ENCODE measurements around the gene SCARF2.

Gene SCARF2

DNA sequence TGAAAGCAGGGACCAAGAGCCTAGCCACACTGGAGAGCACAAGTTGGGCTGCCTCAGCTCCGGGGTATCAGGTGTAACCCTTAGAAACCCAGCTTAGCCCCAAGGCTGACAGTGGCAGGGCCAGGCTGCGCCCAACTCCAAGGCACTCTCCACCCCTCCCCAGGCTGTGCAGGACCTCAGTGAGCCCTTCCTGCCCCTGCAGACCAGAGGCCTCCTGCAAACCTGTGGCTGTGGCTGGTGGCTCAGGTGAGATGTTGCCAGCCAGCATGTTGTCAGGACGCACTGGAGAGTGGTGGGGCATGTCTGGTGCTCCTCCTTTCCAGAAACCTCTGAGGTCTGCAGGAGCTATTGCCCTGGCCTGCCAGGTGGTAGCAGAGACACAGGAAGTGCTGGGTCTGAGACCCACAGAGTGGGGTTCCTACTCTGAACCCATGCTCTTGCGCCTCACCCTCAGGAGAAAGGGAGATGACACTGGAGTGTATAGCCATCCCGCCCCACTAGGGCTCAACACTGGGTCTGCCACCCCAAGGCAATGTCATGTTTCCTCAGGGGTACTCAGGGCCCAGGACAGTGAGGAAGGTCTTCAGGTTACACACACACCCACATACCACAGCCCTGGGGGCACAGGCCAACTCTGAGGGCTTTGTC is 2.4 kb upstream of the SCARF2 start:
- no peak for DNase-seq (ENCODE audit: low read depth, low spot score)

DNA sequence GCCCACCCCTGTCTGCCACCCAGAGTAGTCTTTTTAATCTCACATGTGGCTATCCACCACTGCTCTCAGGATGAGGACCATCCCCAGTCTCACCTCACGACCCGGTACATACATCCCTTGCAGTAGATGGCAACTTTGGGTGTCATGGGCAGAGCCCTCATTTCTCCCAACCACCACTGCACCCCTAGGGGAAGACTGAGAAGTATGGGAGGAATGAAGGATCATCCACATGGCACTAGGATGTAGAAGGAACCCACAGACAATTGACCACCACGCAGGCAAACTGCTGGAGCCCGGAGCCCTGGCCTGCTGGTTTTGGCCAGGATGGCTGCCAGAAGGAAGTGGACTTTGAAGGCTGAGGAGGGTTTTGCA is 1.9 kb upstream of the SCARF2 start:
- no peak for DNase-seq (ENCODE audit: low read depth, low spot score)

DNA sequence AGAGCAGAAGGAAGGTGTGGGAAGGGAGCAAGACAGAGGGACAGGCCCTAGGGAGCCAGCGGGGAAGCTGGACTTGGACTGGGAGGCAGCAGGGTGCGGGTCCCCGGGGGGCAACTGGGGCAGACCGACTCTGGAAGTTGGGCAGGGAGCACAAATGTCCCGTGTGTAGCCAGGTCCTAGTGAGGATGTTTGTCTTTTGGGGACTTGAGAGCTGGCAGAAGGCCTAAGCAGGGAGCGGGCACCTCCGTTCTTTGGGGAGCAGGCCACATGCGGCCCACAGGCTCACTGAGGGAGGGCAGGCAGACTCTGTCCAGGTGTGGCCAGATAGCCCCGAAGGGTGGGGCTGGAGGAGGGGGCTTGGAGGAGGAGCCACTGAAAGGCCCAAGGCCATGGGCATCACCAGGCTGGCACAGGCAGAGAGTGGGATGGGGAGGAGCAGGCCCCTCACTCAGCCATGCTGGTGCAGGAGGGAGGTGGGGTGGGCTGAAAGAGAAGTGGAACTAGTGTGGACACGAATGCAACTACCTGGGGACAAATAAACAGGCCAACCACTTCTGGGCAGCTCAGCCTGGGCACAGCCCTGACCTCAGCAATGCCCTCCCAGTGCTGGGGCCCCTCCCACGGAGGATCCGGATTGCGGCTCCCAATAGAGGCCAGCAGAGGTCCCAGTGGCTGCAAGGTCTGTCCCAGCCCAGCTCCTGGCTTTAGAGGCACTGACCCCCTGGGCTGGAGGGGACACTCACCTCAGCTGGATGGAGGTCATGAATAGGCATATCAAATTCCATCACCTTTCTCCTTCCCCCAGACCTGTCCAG is 1.3 kb upstream of the SCARF2 start:
- DNase-seq (ENCODE audit: low read depth, low spot score): no peak

DNA sequence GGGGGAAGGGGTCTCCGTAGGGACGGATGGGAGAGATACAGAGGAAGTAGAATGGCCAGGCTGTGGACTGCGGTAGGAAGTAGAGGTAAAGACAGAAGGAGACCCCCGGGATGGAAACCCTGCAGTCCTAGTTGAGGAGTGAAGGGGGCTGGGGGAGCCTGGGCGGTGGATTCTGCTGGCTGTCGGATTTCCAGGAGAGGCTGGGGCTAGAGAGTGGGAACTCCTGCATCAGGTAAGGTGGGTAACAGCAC is 727 bp upstream of the SCARF2 start:
- DNase-seq (ENCODE audit: low read depth, low spot score): no peak

DNA sequence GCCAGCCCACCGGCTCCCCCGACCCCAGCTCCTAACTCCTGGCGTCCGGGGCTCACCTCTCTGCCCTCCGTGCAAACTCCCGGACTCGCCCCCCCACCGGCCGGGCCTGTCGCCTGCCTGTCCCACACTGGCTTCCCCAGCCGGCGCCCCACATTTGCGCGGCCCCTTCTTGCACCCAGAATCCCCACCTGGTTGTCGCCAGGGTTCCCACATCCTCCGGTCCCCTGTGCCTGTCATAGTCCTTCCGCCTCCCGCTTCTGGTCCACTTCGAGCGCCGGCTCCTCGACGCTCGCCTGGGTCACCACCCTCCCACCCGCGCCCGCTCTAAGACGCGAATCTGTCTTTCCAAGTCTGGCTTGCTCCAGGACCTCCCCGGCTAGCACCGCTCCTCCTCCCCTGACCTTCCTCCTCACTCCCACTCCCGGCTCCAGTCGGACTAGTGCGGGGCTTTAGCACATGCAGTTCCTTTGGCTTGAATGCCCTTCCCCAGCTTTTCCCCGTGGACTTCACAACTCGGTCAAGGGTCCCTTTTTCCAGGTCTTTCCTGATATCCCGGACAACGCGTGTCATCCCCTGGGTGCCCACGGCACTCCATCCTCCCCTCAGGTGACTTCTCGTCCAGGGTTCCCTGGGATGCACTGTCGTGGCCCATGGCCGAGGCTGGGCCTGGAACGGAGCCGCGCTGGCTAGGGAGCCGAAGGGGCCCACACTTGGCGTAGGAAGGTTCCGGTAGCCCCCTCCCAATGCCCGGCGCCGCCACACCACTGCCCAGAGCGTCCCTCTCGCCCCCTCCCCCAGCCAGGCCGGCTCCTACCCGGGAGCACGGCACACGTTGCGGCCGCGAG is 635 bp downstream of the SCARF2 start:
- no peak for DNase-seq (ENCODE audit: low read depth, low spot score)

DNA sequence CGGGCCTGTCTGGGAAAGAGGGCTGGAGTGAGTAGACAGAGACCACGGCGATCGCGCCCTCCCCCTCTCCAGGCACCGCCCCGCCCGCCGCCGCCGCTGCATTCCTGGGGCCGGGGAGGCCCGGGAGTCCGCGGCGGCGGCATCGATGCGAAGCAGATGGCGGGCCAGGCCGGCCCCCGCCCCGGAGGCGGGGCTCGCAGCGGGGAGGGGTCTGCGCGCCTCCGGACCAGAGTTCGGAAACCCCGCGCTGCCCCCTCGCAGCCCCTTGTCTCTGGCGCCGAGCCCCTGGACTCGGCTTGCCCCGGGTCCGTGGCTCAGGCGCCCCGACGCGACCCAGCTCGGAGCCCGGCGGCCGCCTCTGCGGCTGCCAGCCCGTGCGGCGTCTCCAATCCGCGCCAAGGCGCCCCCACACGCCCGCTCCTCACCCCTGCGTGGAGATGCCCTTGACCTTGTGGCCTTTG is 1.3 kb downstream of the SCARF2 start:
- no peak for DNase-seq (ENCODE audit: low read depth, low spot score)

DNA sequence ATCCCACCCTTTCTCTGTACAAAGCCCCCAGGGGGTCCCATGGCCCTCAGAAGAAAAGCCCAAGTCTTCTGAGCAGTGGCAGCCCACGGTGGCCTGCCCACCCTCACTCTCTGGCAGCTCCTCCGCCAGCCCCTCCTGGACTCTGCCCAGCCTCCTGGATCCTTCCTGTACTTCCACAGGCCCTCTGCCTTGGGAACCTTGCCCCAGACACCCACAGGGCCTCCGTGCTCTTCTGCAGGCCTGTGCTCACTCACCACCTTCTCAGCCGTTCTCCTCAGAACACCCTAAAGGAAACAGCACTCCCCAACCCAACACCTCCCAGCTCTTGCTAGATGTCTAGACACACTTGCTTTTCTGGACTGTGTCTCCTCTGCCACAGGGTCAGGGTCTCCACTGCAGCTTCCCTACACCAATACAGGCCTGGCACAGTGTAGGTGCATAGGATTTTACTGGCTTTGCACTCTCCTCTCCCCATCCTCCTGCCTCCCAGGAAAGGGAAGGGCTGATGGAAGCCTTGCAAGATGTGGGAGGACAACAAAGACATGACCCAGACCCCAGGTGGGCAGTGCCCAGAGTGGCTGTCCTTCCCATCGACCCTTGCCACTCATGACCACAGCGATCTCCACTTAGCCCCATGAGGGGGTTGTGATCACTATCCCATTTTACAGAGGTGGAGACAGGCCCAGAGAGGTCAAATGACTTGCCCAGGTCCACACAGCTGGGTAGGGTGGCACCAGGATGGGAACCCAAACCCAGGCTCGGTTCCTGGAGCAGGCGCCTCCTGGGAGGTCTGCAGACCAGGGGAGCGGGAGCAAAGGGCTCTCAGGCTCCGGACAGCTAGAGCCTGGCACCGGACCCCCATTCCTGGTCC is 2.0 kb downstream of the SCARF2 start:
- DNase-seq (ENCODE audit: low read depth, low spot score): no peak

DNA sequence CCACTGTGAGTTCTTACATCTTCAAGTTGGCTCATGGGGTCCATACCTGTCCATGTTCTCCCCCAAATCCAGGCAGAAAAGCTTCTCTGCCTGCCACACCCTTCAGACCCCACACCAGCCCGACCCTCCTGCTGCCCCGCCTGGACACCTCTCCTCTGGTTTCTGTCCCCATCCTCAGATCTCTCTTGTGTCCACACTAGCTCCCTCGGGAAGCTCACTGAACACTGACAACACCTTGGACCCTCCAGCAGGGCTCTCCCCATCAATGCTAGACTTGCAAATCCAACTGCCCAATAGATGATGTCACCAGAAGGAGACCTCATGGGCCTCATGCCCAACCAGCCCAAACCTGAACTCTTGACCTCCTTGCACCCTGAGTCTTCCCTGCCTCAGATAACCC is 2.9 kb downstream of the SCARF2 start:
- DNase-seq (ENCODE audit: low read depth, low spot score): no peak

DNA sequence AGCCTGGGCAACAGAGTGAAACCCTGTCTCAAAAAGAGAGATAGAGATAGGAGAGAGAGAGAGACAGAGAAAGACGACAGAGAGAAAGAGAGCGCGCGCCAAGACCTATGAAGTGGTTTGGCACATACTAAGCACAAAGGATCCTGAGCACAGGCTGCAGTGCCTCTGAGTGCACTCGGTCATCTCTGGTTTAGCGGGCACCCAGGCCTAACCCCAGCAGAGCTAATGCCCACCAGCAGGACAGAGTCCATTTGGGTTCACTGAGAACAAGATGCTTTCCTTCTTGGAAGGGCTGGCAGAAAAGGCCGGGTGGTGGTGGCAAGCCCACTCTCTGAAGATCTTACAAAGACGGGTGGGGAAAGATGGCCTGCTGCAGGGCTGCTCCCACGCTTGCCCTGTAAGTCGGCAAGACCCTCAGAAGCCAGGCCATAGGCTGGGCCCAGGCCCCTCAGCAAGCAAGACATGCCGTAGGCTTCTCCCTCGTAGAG is 3.3 kb downstream of the SCARF2 start:
- DNase-seq (ENCODE audit: low read depth, low spot score): no peak

DNA sequence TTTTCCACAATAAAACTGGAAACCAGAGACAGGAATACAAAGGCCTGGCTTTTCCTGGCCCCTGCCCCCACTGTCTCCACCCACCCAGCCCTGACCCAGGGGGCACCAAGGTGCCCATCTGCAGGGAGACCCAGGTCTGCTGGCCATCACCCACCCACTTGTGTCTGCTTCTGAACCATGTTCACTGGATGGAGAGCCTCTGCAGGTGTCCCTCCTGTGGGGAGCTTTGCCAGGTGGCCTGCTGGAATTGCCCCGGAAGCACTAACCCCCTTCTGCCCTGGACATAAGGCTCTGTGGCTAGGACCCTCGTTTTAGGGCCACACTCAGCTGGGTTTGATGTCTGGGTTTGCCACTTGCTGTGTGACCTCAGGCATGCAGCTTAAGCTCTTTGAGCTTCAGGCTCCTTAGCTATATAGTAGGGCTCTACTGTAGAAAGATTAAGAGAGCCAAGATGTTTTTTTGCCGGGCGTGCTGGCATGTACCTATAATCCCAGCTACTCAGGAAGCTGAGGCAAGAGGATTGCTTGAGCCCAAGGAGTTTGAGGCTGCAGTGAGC is 3.9 kb downstream of the SCARF2 start:
- no peak for DNase-seq (ENCODE audit: low read depth, low spot score)

DNA sequence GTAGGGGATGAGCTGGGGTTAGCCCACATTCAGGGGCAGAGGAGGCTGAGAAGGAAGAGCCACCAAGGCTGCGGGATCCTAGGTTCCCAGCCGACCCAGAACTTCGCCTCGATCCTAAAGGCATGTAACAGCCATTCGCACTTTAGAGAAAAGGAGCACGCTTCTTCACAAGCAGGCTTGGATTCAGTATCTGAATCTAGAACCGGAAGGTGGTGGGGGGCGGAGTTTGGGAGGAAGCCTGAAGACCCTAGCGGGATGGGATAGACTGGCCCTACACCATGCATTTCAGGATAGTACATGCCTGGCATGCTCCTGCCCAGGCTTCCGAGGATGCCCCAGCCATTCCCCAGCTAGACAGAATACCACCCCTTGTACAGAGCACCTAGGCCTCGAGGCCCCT is 4.4 kb downstream of the SCARF2 start:
- DNase-seq (ENCODE audit: low read depth, low spot score): no peak

DNA sequence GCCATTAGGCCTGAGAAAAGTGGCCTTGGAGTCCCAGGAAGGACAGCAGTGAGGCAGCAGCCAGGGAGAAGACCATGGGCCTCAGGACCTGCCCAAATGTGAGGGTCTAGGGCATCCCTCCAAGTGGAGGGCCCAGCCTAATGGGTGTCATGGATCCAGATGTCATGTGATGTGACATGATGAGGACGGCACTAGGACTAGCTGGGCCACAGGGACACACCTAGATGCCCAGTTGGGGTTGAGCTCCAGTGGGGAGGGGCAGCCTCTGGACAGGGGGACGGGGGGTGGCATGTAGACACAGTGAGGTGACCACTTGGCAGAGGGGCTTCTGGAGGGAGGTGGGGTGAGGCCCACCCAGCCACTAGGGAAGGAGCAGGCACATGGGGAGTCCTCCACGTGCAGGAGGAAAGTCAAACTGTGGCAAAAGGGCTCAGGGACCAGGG is 5.4 kb downstream of the SCARF2 start:
- DNase-seq (ENCODE audit: low read depth, low spot score): no peak

DNA sequence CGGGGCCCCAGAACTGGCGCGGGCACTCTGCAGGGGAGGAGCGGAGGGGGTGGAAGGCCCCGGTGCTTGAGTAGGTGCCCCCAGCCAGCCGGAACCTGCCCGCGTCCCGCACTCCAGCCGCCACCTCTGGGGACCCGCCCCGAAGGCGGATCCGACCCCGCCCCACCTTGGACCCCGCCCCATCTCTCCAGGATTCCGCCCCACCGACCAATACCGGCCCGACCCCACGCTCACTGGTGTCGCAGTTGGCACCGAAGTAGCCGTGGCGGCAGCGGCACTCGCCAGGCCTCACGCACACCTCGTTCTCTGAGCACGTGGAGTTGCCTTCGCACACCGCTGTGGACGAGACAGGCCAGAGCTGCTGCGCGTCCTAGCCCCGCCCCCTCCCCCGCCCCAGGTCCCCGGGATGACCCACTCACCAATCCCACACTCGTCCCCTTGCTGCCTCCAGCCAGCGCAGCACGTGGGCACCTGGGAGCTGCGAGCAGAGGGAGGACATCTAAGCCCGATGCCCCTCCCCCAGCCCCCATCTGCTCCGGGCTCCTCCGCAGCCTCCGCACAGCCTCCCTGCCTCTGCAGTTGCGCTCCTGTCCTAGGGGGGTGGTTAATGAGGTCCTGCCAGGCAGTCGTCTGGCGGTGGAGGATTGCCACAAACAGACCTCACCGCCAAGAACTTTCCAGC is 6.0 kb downstream of the SCARF2 start:
- DNase-seq (ENCODE audit: low read depth, low spot score): no peak

DNA sequence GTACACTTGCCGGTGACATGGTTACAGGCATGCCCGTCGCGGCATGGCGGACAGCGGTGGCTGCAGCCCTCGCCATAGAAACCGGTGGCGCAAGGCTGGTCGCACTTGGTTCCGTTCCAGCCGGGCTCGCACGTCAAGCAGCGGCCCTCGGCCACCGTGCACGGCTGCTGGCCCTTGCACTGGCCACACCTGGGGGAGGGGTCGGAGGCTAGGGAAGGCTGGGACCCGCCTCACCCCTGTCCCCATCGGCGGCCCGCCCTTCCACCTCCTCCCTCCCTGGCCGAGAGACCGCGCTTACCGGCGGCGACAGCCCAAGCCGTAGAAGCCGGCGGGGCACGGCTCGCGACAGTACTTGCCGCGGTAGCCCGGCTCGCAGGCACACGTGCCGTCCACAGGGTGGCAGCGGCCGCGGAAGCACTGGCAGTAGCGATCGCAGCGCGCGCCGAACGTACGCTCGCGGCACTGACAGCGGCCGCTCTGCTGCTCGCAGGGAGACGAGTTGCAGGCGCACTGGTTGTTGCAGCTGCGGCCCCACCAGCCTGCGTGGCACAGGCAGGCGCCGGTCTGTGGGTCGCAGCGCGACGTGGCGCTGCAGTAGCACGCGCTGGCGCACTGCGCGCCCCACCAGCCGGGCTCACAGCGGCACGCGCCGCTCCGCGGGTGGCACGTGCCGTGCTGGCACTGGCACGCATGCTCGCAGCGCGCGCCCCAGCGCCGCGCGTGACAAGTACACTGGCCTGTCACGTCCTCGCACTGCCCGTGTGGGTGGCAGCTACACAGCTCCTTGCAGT is 6.7 kb downstream of the SCARF2 start:
- DNase-seq (ENCODE audit: low read depth, low spot score): no peak

DNA sequence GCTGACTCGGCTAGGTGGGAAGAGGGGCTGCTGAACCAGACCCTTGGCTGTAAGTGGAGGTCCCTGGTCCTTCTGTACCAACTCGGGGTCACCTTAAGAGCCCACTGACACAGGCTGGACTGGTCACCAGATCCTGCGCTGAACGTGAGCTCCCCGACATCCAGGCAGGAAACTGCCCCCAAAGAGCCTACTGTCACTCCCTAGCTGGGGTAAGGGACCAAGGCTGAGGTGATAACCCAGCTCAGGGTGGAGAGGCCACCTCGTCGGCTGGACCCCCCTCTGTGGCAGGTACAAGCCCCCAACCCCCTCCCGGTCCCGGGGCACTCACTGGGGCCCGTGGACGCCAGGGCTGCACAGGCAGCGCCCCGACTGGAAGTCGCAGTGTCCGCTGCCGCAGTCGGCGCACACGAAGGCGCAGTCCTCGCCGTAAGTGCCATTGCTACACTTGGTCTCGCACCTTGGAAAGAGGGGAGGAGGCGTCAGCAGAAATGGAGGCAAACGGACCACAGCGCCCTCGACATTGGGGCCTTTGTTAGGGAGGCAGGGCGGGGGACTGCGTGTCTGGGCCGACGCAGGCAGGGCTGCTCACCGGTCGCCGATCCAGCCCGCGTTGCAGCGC is 7.4 kb downstream of the SCARF2 start:
- DNase-seq (ENCODE audit: low read depth, low spot score): no peak

DNA sequence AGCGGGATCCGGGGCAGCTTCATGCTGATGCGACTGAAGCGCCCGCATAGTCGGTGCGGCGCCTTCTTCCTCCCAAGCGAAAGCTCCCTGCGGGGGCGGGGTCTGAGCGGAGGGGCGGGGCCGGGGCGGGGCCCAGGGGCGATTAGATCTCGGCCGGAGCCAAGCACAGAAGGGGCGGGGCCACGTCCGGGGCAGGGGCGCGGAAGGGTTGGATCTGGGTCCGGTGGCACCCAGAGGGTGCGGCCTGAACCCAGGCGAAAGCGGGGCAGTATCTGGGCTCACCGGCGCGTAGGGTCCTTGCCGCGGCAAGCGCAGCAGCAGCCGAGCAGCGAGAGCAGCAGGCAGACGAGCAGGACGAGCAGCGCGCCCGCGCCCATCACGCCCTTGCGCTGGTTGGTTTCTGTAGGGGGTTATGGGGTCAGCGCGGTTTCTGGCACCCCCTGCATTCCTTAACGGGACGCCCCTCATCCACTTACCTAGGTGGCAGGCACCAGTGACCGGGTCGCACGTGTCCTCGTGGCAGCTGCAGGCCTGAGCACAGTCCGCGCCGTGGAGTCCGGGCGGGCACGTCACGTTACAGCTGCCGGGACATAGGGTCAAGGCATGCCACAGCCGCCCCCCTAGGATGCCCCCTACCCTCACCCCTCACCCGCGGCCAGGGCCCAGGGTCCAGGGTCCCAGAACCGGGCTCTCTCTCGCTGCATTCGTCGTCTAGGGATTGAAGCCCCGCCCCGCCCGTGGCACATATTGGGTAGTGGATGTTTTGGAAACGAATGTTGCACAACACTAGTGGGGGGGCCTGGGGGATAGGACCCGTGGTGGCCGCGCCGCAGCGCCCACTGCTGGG is 8.1 kb downstream of the SCARF2 start:
- no peak for DNase-seq (ENCODE audit: low read depth, low spot score)

DNA sequence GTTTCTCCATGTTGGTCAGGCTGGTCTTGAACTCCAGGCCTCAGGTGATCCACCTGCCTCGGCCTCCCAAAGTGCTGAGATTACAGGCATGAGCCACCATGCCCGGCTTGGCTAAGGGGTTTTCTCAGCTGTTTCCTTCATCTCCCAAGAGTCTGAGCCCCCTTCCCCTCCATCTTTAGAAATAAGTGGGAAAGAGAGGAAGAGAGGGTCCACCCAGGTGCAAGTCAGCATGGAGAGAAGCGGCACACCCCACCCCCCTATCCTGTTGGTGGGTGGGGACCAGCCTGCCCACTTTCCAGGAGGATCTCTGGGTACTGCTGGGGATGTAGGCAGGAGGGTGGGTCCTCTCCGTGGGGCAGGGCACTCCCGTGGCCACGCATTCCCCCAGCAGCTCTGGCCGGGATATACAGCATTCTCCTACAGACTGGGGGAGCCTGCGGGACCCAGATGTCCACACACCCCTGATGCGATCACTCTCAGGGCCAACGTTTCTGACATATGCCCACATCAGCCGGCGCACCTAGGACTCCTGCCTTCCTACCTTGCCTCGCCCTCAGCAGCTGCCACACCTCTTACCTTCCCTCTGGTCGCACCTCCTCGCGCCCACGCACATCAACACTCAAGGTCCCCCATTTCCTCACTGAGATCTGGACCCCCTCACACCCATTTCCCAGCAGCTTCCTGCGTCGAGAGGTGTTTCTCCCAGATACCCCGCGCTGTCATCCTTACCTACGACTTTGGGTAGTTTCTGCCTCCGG is 8.9 kb downstream of the SCARF2 start:
- no peak for DNase-seq (ENCODE audit: low read depth, low spot score)

DNA sequence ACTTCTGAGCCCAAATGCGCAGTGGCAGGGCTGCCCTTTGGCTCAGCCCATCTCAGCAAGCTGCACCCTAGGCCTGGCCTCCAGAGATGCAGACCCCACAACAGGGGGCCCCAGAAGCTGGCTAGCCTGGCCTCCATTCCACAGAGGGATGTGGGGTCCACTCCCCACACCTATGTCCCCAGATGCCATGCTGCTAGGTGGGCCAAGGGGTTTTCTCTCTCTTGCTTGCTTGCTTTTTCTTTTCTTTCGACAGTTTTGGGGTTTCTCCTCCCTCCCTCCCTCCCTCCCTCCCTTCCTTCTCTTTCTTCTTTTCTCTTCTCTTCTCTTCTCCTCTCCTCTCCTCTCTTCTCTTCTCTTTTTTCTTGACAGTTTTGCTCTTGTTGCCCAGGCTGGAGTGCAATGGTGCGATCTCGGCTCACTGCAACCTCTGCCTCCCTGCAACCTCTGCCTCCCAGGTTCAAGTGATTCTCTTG is 9.6 kb downstream of the SCARF2 start:
- DNase-seq (ENCODE audit: low read depth, low spot score): no peak

All from iPS DF 19.7 (cell line).